Activated T-cell treated with anti-CD3 and anti-CD28 coated beads, Interleukin-2, amount 50 U/mL, for 24 hours (primary cell): ENCODE measurements around the gene KCNA10.

ENCODE experiments used
- DNase-seq: peaks from one replicate; pipeline ENCODE4 v3.0.0-alpha.2; 2020
- H3K27ac Mint-ChIP-seq: 2 replicates; pipeline ENCODE4 v1.8.0; 2020; ENCODE audit warnings: mild to moderate bottlenecking, mixed read lengths
- H3K27me3 Mint-ChIP-seq: 2 replicates; pipeline ENCODE4 v1.8.0; 2020; ENCODE audit warnings: mixed read lengths
- H3K36me3 Mint-ChIP-seq: 2 replicates; pipeline ENCODE4 v1.8.0; 2020; ENCODE audit warnings: low read depth, mixed read lengths
- H3K4me1 Mint-ChIP-seq: 2 replicates; pipeline ENCODE4 v1.8.0; 2020; ENCODE audit warnings: low read depth, mixed read lengths
- H3K4me3 Mint-ChIP-seq: 2 replicates; pipeline ENCODE4 v1.8.0; 2020; ENCODE audit warnings: mild to moderate bottlenecking, moderate library complexity, mixed read lengths
- H3K9me3 Mint-ChIP-seq: 2 replicates; pipeline ENCODE4 v1.8.0; 2020; ENCODE audit warnings: mixed read lengths

The KCNA10 gene

GRCh38 chr1:110545492-110545891 is 26.5 kb upstream of the KCNA10 start:
- H3K27me3 Mint-ChIP-seq, result peaks cover 16% of the 10 kb centered on the region
- no peak overlapping the region for H3K27ac Mint-ChIP-seq
- H3K4me3 Mint-ChIP-seq, result no peak overlapping the region
- no peaks in the 10 kb centered on the region for H3K4me1 Mint-ChIP-seq
- no peaks in the 10 kb centered on the region for H3K9me3 Mint-ChIP-seq
- no peak for DNase-seq
- H3K36me3 Mint-ChIP-seq, result no peaks in the 10 kb centered on the region

- H3K36me3 Mint-ChIP-seq, result no peaks in the 10 kb centered on the region
- H3K27ac Mint-ChIP-seq, result no peak overlapping the region
- H3K9me3 Mint-ChIP-seq, result no peaks in the 10 kb centered on the region
- H3K4me1 Mint-ChIP-seq, result no peaks in the 10 kb centered on the region
- H3K4me3 Mint-ChIP-seq, result no peak overlapping the region
- H3K27me3 Mint-ChIP-seq, result peaks cover 16% of the 10 kb centered on the region
- DNase-seq, result no peak
Observed at GRCh38 chr1:110544753-110545152, 25.8 kb upstream of the KCNA10 start.

- Mint-ChIP-seq H3K4me3 (no peak overlapping the region), H3K9me3 (no peaks in the 10 kb centered on the region), H3K27ac (no peak overlapping the region), H3K4me1 (no peaks in the 10 kb centered on the region), H3K36me3 (no peaks in the 10 kb centered on the region), H3K27me3 (peaks cover 16% of the 10 kb centered on the region)
- DNase-seq, result no peak
Observed at GRCh38 chr1:110542725-110543124, 23.8 kb upstream of the KCNA10 start.

- no peak overlapping the region for H3K27ac Mint-ChIP-seq
- DNase-seq, result no peak
- no peaks in the 10 kb centered on the region for H3K9me3 Mint-ChIP-seq
- no peaks in the 10 kb centered on the region for H3K4me1 Mint-ChIP-seq
- no peaks in the 10 kb centered on the region for H3K36me3 Mint-ChIP-seq
- peaks cover 16% of the 10 kb centered on the region for H3K27me3 Mint-ChIP-seq
- no peak overlapping the region for H3K4me3 Mint-ChIP-seq
Observed at GRCh38 chr1:110541906-110542395, 23.0 kb upstream of the KCNA10 start.

- Mint-ChIP-seq H3K27me3 (peaks cover 11% of the 10 kb centered on the region), H3K9me3 (no peaks in the 10 kb centered on the region), H3K27ac (no peak overlapping the region), H3K4me3 (no peak overlapping the region), H3K36me3 (no peaks in the 10 kb centered on the region), H3K4me1 (no peaks in the 10 kb centered on the region)
- DNase-seq, result no peak
Observed at GRCh38 chr1:110540891-110541685, 22.1 kb upstream of the KCNA10 start.

- H3K9me3 Mint-ChIP-seq, result no peaks in the 10 kb centered on the region
- H3K36me3 Mint-ChIP-seq, result no peaks in the 10 kb centered on the region
- no peak overlapping the region for H3K4me3 Mint-ChIP-seq
- H3K27ac Mint-ChIP-seq, result no peak overlapping the region
- DNase-seq, result no peak
- peaks cover 9% of the 10 kb centered on the region for H3K27me3 Mint-ChIP-seq
- H3K4me1 Mint-ChIP-seq, result no peaks in the 10 kb centered on the region
Observed at GRCh38 chr1:110538921-110539320, 19.9 kb upstream of the KCNA10 start.

GRCh38 chr1:110538075-110538474 is 19.1 kb upstream of the KCNA10 start:
- Mint-ChIP-seq H3K4me3 (no peak overlapping the region), H3K36me3 (no peaks in the 10 kb centered on the region), H3K27ac (no peak overlapping the region), H3K9me3 (no peaks in the 10 kb centered on the region), H3K27me3 (peaks cover 7% of the 10 kb centered on the region), H3K4me1 (no peaks in the 10 kb centered on the region)
- no peak for DNase-seq

GRCh38 chr1:110535985-110536384 is 17.0 kb upstream of the KCNA10 start:
- Mint-ChIP-seq H3K27ac (no peak overlapping the region), H3K27me3 (no peaks in the 10 kb centered on the region), H3K36me3 (no peaks in the 10 kb centered on the region), H3K9me3 (no peaks in the 10 kb centered on the region), H3K4me3 (no peak overlapping the region), H3K4me1 (no peaks in the 10 kb centered on the region)
- no peak for DNase-seq

GRCh38 chr1:110533230-110533629 is 14.3 kb upstream of the KCNA10 start:
- H3K4me3 Mint-ChIP-seq, result no peak overlapping the region
- no peaks in the 10 kb centered on the region for H3K4me1 Mint-ChIP-seq
- no peaks in the 10 kb centered on the region for H3K27me3 Mint-ChIP-seq

GRCh38 chr1:110529011-110529410 is 10.0 kb upstream of the KCNA10 start:
- Mint-ChIP-seq H3K36me3 (no peaks in the 10 kb centered on the region), H3K27ac (no peak overlapping the region), H3K4me1 (peaks cover 5% of the 10 kb centered on the region), H3K4me3 (no peak overlapping the region), H3K27me3 (peaks cover 11% of the 10 kb centered on the region), H3K9me3 (no peaks in the 10 kb centered on the region)
- no peak for DNase-seq

More at GRCh38 chr1:110533230-110533629, 14.3 kb upstream of the KCNA10 start:
- no peaks in the 10 kb centered on the region for H3K36me3 Mint-ChIP-seq
- DNase-seq, result no peak
- H3K9me3 Mint-ChIP-seq, result no peaks in the 10 kb centered on the region
- no peak overlapping the region for H3K27ac Mint-ChIP-seq

- no peak for DNase-seq
- H3K27ac Mint-ChIP-seq, result no peak overlapping the region
- H3K27me3 Mint-ChIP-seq, result peaks cover 27% of the 10 kb centered on the region
- H3K4me1 Mint-ChIP-seq, result peaks cover 5% of the 10 kb centered on the region
- no peak overlapping the region for H3K4me3 Mint-ChIP-seq
- no peaks in the 10 kb centered on the region for H3K36me3 Mint-ChIP-seq
- no peaks in the 10 kb centered on the region for H3K9me3 Mint-ChIP-seq
Observed at GRCh38 chr1:110526201-110526780, 7.3 kb upstream of the KCNA10 start.

- H3K36me3 Mint-ChIP-seq, result no peaks in the 10 kb centered on the region
- H3K4me1 Mint-ChIP-seq, result peaks cover 5% of the 10 kb centered on the region
- H3K27ac Mint-ChIP-seq, result no peak overlapping the region
- DNase-seq, result no peak
- no peaks in the 10 kb centered on the region for H3K9me3 Mint-ChIP-seq
- H3K4me3 Mint-ChIP-seq, result no peak overlapping the region
- H3K27me3 Mint-ChIP-seq, result peaks cover 27% of the 10 kb centered on the region
Observed at GRCh38 chr1:110525249-110525595, 6.2 kb upstream of the KCNA10 start.

GRCh38 chr1:110524311-110525248 is 5.6 kb upstream of the KCNA10 start:
- H3K36me3 Mint-ChIP-seq, result no peaks in the 10 kb centered on the region
- DNase-seq, result peak; percentile 58
- no peaks in the 10 kb centered on the region for H3K9me3 Mint-ChIP-seq
- H3K4me1 Mint-ChIP-seq, result peaks cover 5% of the 10 kb centered on the region
- peaks cover 29% of the 10 kb centered on the region for H3K27me3 Mint-ChIP-seq
- no peak overlapping the region for H3K4me3 Mint-ChIP-seq
- H3K27ac Mint-ChIP-seq, result no peak overlapping the region

- H3K27me3 Mint-ChIP-seq, result peaks cover 31% of the 10 kb centered on the region
- no peak for DNase-seq
- H3K4me1 Mint-ChIP-seq, result peaks cover 5% of the 10 kb centered on the region
- no peaks in the 10 kb centered on the region for H3K9me3 Mint-ChIP-seq
- H3K27ac Mint-ChIP-seq, result no peak overlapping the region
- no peaks in the 10 kb centered on the region for H3K36me3 Mint-ChIP-seq
- no peak overlapping the region for H3K4me3 Mint-ChIP-seq
Observed at GRCh38 chr1:110523011-110523410, 4.0 kb upstream of the KCNA10 start.
